PC-3 (cell line): ENCODE measurements around the gene MRPL24. TPM values are rescaled to one million over a fixed set of nuclear protein-coding genes. Genes with fewer than 3 reads are reported as not detected.

ENCODE experiments used
- ATAC-seq: fragments of 200-7000 bp; cut with Tn5 transposase; 2 replicates; pipeline ENCODE4 v1.9.1; 2020; ENCODE audit warnings: mild to moderate bottlenecking, moderate library complexity
- BruUV-seq: library from RNA; stranded (reverse); fragments of 400-500 nt; replicated peaks from 2 replicates; lab custom pipeline; 2021; lab: Mats Ljungman, UMichigan
- CTCF ChIA-PET: fragments of 300-600 bp; sonication (Branson Sonifier 250); formaldehyde crosslinking; loops from one replicate; lab custom pipeline; 2022; ENCODE audit warnings: antibody characterized with exemption; lab: Charles Lee
- POLR2A ChIA-PET: fragments of 300-600 bp; sonication (Branson Sonifier 250); formaldehyde crosslinking; loops from one replicate; lab custom pipeline; 2022; ENCODE audit warnings: antibody characterized with exemption; ENCODE audit not compliant: unreplicated experiment; lab: Charles Lee
- DNase-seq: peaks from one replicate; pipeline ENCODE4 v3.0.0-alpha.2; 2015
- H2AFZ ChIP-seq: fragments of 300-600 bp; sonication (generic); 2 replicates; pipeline ENCODE4 v1.6.0; 2016; ENCODE audit warnings: antibody characterized with exemption, low read length
- H3F3A ChIP-seq: fragments of 300-600 bp; sonication (generic); one replicate; pipeline ENCODE4 v1.6.0; 2017; ENCODE audit warnings: antibody characterized with exemption, low read length, control low read depth, mild to moderate bottlenecking; ENCODE audit not compliant: unreplicated experiment
- H3K27ac ChIP-seq: fragments of 300-600 bp; sonication (generic); 2 replicates; pipeline ENCODE4 v1.5.1; 2016; ENCODE audit warnings: mild to moderate bottlenecking, low read length
- H3K27me3 ChIP-seq: fragments of 300-600 bp; sonication (generic); 2 replicates; pipeline ENCODE4 v1.6.1; 2016; ENCODE audit warnings: low read length, mixed read lengths
- H3K36me3 ChIP-seq: fragments of 300-600 bp; sonication (generic); 2 replicates; pipeline ENCODE4 v1.6.1; 2016; ENCODE audit warnings: low read depth, mixed run types, low read length, mixed read lengths
- H3K4me1 ChIP-seq: fragments of 300-600 bp; sonication (generic); 2 replicates; pipeline ENCODE4 v1.5.1; 2016; ENCODE audit warnings: low read length; ENCODE audit not compliant: insufficient read depth
- H3K4me2 ChIP-seq: fragments of 300-600 bp; sonication (generic); 2 replicates; pipeline ENCODE4 v1.6.0; 2016; ENCODE audit warnings: low read length
- H3K4me3 ChIP-seq: fragments of 300-600 bp; sonication (generic); 2 replicates; pipeline ENCODE4 v1.5.1; 2016; ENCODE audit warnings: mild to moderate bottlenecking, low read length, mixed read lengths
- H3K79me2 ChIP-seq: fragments of 300-600 bp; sonication (generic); 2 replicates; pipeline ENCODE4 v1.6.1; 2017; ENCODE audit warnings: low read length, mixed read lengths
- H3K9ac ChIP-seq: fragments of 300-600 bp; sonication (generic); 2 replicates; pipeline ENCODE4 v1.6.0; 2016; ENCODE audit warnings: mild to moderate bottlenecking, low read length
- H3K9me2 ChIP-seq: fragments of 300-600 bp; sonication (generic); replicated peaks from 2 replicates; pipeline ENCODE4 v1.6.1; 2016; ENCODE audit warnings: mixed run types, low read length, mixed read lengths
- H3K9me3 ChIP-seq: fragments of 300-600 bp; sonication (generic); 2 replicates; pipeline ENCODE4 v1.6.1; 2016; ENCODE audit warnings: low read length, mixed read lengths
- H4K20me1 ChIP-seq: fragments of 300-600 bp; sonication (generic); 2 replicates; pipeline ENCODE4 v1.6.1; 2016; ENCODE audit warnings: low read length, mixed read lengths
- CTCF ChIP-seq: fragments of 300-600 bp; sonication (generic); conservative IDR thresholded peaks from 2 replicates; pipeline ENCODE4 v1.5.1; 2017; ENCODE audit warnings: antibody characterized with exemption, low read depth, mild to moderate bottlenecking, low read length
- EZH2 ChIP-seq: fragments of 300-600 bp; sonication (generic); IDR thresholded peaks from one replicate; pipeline ENCODE4 v1.6.1; 2017; ENCODE audit warnings: antibody characterized with exemption, mild to moderate bottlenecking, low read length; ENCODE audit not compliant: unreplicated experiment
- EZH2phosphoT487 ChIP-seq: fragments of 300-600 bp; sonication (generic); IDR thresholded peaks from 2 replicates; pipeline ENCODE4 v1.6.1; 2018; ENCODE audit warnings: mild to moderate bottlenecking, antibody characterized with exemption, low read length, borderline replicate concordance
- intact Hi-C: fragments of 100-400 bp; cut with micrococcal nuclease; formaldehyde crosslinking; loops from 2 replicates; pipeline ENCODE4 v1.9.0; 2023
- total RNA-seq: library from RNA; depleted of rRNA; stranded (reverse); fragments of >200 nt; gene quantifications from 2 replicates; pipeline ENCODE4 v1.2.3, GENCODE V29; 2014

MRPL24 gene
- total RNA-seq, 1 experiment from 2014 or later, result 275 TPM

- DNase-seq (no peak), ATAC-seq (no peak)
- H3K9me2 ChIP-seq, result no peaks in the 10 kb centered on the region
- H2AFZ ChIP-seq, result no peak overlapping the region
- H3K4me2 ChIP-seq, result no peak overlapping the region
- intact Hi-C loops, result no loop called here
- no peak overlapping the region for H3K9ac ChIP-seq
- no peaks in the 10 kb centered on the region for H3K27me3 ChIP-seq
- CTCF ChIA-PET, result interaction anchor here (1.0 to 3.8 kb wide), 7 partner anchors 16 to 196 kb away, joined by 3 to 106 read pairs (median 16); partner anchors contain the start of genes CRABP2, ISG20L2 and METTL25B
- H3K9me3 ChIP-seq, result no peaks in the 10 kb centered on the region
- H3K4me3 ChIP-seq, result no peak overlapping the region
- peaks cover 8% of the 10 kb centered on the region for H3F3A ChIP-seq
- no TSS peak for BruUV-seq
- no peak overlapping the region for H3K27ac ChIP-seq
- H4K20me1 ChIP-seq, result no peaks in the 10 kb centered on the region
- no peak for TF ChIP-seq EZH2
- no peaks in the 10 kb centered on the region for H3K36me3 ChIP-seq
- peaks cover 60% of the 10 kb centered on the region for H3K4me1 ChIP-seq
- POLR2A ChIA-PET, result interaction anchor here (0.5 to 2.1 kb wide), 4 partner anchors 14 to 66 kb away, joined by 4 to 18 read pairs (median 8); partner anchors contain the start of gene CRABP2
- no peaks in the 10 kb centered on the region for H3K79me2 ChIP-seq
Measured at GRCh38 chr1:156690675-156691036, 50.2 kb downstream of the MRPL24 start.

- no peaks in the 10 kb centered on the region for H3K9me3 ChIP-seq
- ChIA-PET POLR2A (interaction anchor here (2.1 kb wide), 1 partner anchor 36 kb away, joined by 13 read pairs; no protein-coding TSS in a partner anchor), CTCF (interaction anchor here (0.6 to 3.8 kb wide), 20 partner anchors 10 to 197 kb away, joined by 3 to 106 read pairs (median 8); partner anchors contain the start of genes CRABP2, ISG20L2, METTL25B and MRPL24)
- intact Hi-C loops, result loop anchor here (1.0 kb wide), 3 partner anchors 15 to 200 kb away; partner anchors contain the start of gene CRABP2
- ATAC-seq (no peak), DNase-seq (no peak)
- no peak overlapping the region for H3K9ac ChIP-seq
- peak overlapping the region; percentile 68 for H3K4me3 ChIP-seq
- no TSS peak for BruUV-seq
- H3K9me2 ChIP-seq, result no peaks in the 10 kb centered on the region
- H3K4me1 ChIP-seq, result peaks cover 60% of the 10 kb centered on the region
- peak overlapping the region; percentile 96 for H2AFZ ChIP-seq
- peak overlapping the region; percentile 98 for H3K4me2 ChIP-seq
- H3K36me3 ChIP-seq, result no peaks in the 10 kb centered on the region
- no peaks in the 10 kb centered on the region for H4K20me1 ChIP-seq
- TF ChIP-seq CTCF (no peak), EZH2phosphoT487 (no peak), EZH2 (no peak)
- H3K79me2 ChIP-seq, result no peaks in the 10 kb centered on the region
- no peak overlapping the region for H3K27ac ChIP-seq
- H3F3A ChIP-seq, result peaks cover 8% of the 10 kb centered on the region
- no peaks in the 10 kb centered on the region for H3K27me3 ChIP-seq
Measured at GRCh38 chr1:156689953-156690674, 50.8 kb downstream of the MRPL24 start.

GRCh38 chr1:156689035-156689952 is 51.6 kb downstream of the MRPL24 start:
- Histone ChIP-seq H3K9me3 (no peaks in the 10 kb centered on the region), H4K20me1 (no peaks in the 10 kb centered on the region), H3K27ac (no peak overlapping the region), H3K4me2 (peak overlapping the region; percentile 98), H2AFZ (peak overlapping the region; percentile 96), H3K4me1 (peaks cover 62% of the 10 kb centered on the region), H3F3A (peaks cover 8% of the 10 kb centered on the region), H3K4me3 (peak overlapping the region; percentile 68), H3K9ac (peak overlapping the region; percentile 26; the same call in 1 of the 2 replicates), H3K36me3 (no peaks in the 10 kb centered on the region), H3K79me2 (no peaks in the 10 kb centered on the region), H3K9me2 (no peaks in the 10 kb centered on the region), H3K27me3 (no peaks in the 10 kb centered on the region)
- DNase-seq (peak; percentile 97), ATAC-seq (peak; percentile 81)
- no TSS peak for BruUV-seq
- intact Hi-C loops, result loop anchor here (1.0 kb wide), 3 partner anchors 16 to 201 kb away; partner anchors contain the start of gene CRABP2
- TF ChIP-seq EZH2phosphoT487, result no peak
- TF ChIP-seq CTCF, result peak; percentile 88
- TF ChIP-seq EZH2, result no peak
- ChIA-PET POLR2A (interaction anchor here (0.8 to 2.1 kb wide), 2 partner anchors 17 to 36 kb away, joined by 7 to 13 read pairs; no protein-coding TSS in a partner anchor), CTCF (interaction anchor here (0.6 to 3.8 kb wide), 27 partner anchors 8 to 197 kb away, joined by 3 to 106 read pairs (median 6); partner anchors contain the start of genes CRABP2, ISG20L2, METTL25B and MRPL24)
